Mammary epithelial cell (primary cell): Measurements from ENCODE around the gene PTGER3.

ENCODE experiments used
- EZH2 ChIP-seq: IDR thresholded peaks from 2 replicates; pipeline ENCODE4 v1.6.1; 2012; ENCODE audit warnings: low read length, inconsistent platforms, borderline replicate concordance
- TF ChIP-seq, protein P1 (sequence below), 2 donors: IDR thresholded peaks in 1 of 2; conservative IDR thresholded peaks in 1 of 2; 2 replicates each; pipeline ENCODE4 v1.5.1; 2011 to 2012; ENCODE audit warnings: inconsistent platforms in 2 of 2, low read length in 2 of 2, mild to moderate bottlenecking in 2 of 2, control low read depth in 1 of 2, low read depth in 1 of 2; ENCODE audit not compliant: insufficient read depth in 1 of 2; ENCODE audit errors: extremely low read depth in 1 of 2

DNA sequence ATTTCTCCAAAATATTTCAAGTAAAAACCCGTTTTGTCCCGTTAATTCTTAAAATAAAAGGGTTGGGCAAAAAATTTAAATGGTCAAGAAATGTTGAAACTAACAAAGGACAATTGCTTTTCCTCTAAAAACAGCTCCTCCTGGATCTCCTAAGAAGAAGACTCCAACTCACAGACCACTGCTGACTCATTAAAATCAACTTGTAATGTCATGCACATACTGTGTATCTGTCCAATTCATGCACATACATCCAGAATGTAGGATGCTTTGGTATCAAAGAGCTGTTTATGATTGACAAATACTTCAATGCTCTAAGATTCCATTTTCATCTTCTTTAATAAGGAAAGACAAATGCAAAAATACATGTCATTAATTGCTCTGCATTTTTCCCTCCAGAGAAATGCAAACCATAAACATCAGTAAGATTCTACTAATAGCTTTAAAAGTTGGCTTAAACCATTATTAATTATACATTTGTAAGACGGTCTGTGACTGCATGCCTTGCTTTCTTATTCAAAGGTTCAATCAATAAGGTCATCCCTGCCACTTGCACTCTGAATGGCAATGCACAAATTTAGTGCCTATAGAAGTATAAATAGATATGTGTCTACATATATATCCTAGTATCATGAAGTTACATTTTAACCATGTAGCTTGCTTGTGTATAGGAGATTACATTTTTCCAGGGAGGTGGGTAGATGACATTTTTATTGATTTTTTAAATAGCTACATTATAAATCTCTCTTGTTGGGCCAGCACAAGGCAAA lies 44.7 kb downstream of the PTGER3 start:
- TF ChIP-seq, protein P1, sequence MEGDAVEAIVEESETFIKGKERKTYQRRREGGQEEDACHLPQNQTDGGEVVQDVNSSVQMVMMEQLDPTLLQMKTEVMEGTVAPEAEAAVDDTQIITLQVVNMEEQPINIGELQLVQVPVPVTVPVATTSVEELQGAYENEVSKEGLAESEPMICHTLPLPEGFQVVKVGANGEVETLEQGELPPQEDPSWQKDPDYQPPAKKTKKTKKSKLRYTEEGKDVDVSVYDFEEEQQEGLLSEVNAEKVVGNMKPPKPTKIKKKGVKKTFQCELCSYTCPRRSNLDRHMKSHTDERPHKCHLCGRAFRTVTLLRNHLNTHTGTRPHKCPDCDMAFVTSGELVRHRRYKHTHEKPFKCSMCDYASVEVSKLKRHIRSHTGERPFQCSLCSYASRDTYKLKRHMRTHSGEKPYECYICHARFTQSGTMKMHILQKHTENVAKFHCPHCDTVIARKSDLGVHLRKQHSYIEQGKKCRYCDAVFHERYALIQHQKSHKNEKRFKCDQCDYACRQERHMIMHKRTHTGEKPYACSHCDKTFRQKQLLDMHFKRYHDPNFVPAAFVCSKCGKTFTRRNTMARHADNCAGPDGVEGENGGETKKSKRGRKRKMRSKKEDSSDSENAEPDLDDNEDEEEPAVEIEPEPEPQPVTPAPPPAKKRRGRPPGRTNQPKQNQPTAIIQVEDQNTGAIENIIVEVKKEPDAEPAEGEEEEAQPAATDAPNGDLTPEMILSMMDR (conservative IDR thresholded peaks at IDR 0.05 in 1 of 2, IDR thresholded peaks at IDR 0.05 in 1 of 2; ENCODE audit: extremely low read depth in 1 of 2, insufficient read depth in 1 of 2, low read depth in 1 of 2, low read length in 2 of 2): no peak
- no peak for TF ChIP-seq EZH2
